Measurements from ENCODE around the gene MOSPD2. TPM values are rescaled to one million over a fixed set of nuclear protein-coding genes. Genes with fewer than 3 reads are reported as not detected.

MOSPD2 gene
- total RNA-seq, 4 donors from 2014 or later = 8.6 to 15.9 (median 10.1) TPM

GRCh38 chrX:14939644-14940043, 66.4 kb downstream of the MOSPD2 start:
- H3K27ac ChIP-seq = no peak overlapping the region
- no peak overlapping the region for H3K4me3 ChIP-seq
- H3K9me3 ChIP-seq = no peaks in the 10 kb centered on the region
- no CpG with 5 or more reads among the region's 2 CpGs for WGBS, 2 donors (ENCODE audit: low coverage in 1 of 2)
- ATAC-seq = no peak
- H3K4me1 ChIP-seq = no peaks in the 10 kb centered on the region
- TF ChIP-seq CTCF (IDR thresholded peaks at IDR 0.05) (no peak), EP300 (IDR thresholded peaks at IDR 0.05) (no peak)
- H3K27me3 ChIP-seq = no peaks in the 10 kb centered on the region
- H3K36me3 ChIP-seq = no peaks in the 10 kb centered on the region

GRCh38 chrX:14941301-14941700, 68.1 kb downstream of the MOSPD2 start:
- ATAC-seq = no peak
- WGBS, 2 donors (ENCODE audit: low coverage in 1 of 2) = 57 to 77% methylated on average over 1 to 2 of the region's 3 CpGs
- Histone ChIP-seq H3K36me3 (no peaks in the 10 kb centered on the region), H3K27me3 (no peaks in the 10 kb centered on the region), H3K9me3 (no peaks in the 10 kb centered on the region), H3K4me3 (no peak overlapping the region), H3K27ac (no peak overlapping the region), H3K4me1 (no peaks in the 10 kb centered on the region)
- TF ChIP-seq CTCF (IDR thresholded peaks at IDR 0.05) (no peak), POLR2A (IDR thresholded peaks at IDR 0.05) (no peak), POLR2AphosphoS5 (IDR thresholded peaks at IDR 0.05) (no peak), EP300 (IDR thresholded peaks at IDR 0.05) (no peak)

GRCh38 chrX:14942341-14942740, 69.1 kb downstream of the MOSPD2 start:
- Histone ChIP-seq H3K27ac (no peak overlapping the region), H3K27me3 (no peaks in the 10 kb centered on the region), H3K9me3 (no peaks in the 10 kb centered on the region), H3K36me3 (no peaks in the 10 kb centered on the region), H3K4me1 (no peaks in the 10 kb centered on the region), H3K4me3 (no peak overlapping the region)
- 47 to 61% methylated on average over 3 of the region's 3 CpGs for WGBS, 2 donors (ENCODE audit: low coverage in 1 of 2)
- TF ChIP-seq EP300 (IDR thresholded peaks at IDR 0.05) = no peak
- TF ChIP-seq POLR2A (IDR thresholded peaks at IDR 0.05) = no peak
- no peak for TF ChIP-seq CTCF (IDR thresholded peaks at IDR 0.05)
- no peak for ATAC-seq

GRCh38 chrX:14943962-14944361, 70.7 kb downstream of the MOSPD2 start:
- H3K4me1 ChIP-seq = no peaks in the 10 kb centered on the region

More at GRCh38 chrX:14943962-14944361, 70.7 kb downstream of the MOSPD2 start:
- Histone ChIP-seq H3K4me3 (no peak overlapping the region), H3K9me3 (no peaks in the 10 kb centered on the region), H3K27me3 (no peaks in the 10 kb centered on the region), H3K36me3 (no peaks in the 10 kb centered on the region), H3K27ac (no peak overlapping the region)
- ATAC-seq = no peak
- no peak for TF ChIP-seq POLR2A (IDR thresholded peaks at IDR 0.05)
- TF ChIP-seq POLR2AphosphoS5 (IDR thresholded peaks at IDR 0.05) = no peak
- no peak for TF ChIP-seq EP300 (IDR thresholded peaks at IDR 0.05)
- TF ChIP-seq CTCF (IDR thresholded peaks at IDR 0.05) = no peak
- WGBS, 2 donors (ENCODE audit: low coverage in 1 of 2) = 51 to 92% methylated on average over 2 of the region's 2 CpGs

All from gastroesophageal sphincter (tissue), 4 donors.